NB4 (cell line): ENCODE data around the gene LIF.

Experiments used
- MYC ChIP-seq: IDR thresholded peaks from 2 replicates; pipeline ENCODE4 v1.6.1; 2011; ENCODE audit warnings: low read depth, low read length
- POLR2A ChIP-seq: IDR thresholded peaks from 2 replicates; pipeline ENCODE4 v1.6.1; 2011; ENCODE audit warnings: mild to moderate bottlenecking; ENCODE audit not compliant: insufficient read length; ENCODE audit errors: extremely low read depth
- TF ChIP-seq, protein P1 (sequence below): IDR thresholded peaks from one replicate; pipeline ENCODE4 v1.5.1; 2012; ENCODE audit warnings: low read depth, low read length

DNA sequence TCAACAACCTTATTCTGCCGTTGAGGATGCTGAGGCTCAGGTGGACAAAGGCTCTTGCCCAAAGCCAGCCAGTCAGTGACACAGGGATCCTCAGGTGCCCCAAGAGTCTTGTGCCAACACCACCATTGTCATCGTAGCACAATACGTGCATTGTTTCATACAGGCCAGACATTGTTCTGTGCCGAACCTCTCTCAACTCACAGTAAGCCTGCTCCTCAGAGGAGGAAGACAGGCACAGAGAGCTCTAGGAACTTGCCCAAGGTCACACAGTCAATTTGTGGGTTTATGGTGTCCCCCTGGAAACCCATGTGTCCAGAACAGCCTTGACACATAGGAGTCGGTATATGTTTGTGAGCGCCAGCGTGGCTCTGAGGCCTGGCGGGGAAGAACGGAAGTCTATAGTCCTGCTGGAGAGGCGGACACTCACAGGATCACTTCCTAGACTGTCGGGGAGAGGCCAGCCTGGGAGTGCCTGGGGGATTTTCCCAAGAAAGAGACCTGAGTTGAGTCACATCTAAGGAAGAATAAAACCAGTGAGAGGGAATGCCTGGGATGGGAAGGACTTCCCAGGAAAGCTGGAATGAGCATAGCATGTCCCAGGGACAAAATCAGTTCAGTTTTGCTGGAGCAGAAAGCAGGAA is 20.2 kb downstream of the LIF start:
- TF ChIP-seq, protein P1, sequence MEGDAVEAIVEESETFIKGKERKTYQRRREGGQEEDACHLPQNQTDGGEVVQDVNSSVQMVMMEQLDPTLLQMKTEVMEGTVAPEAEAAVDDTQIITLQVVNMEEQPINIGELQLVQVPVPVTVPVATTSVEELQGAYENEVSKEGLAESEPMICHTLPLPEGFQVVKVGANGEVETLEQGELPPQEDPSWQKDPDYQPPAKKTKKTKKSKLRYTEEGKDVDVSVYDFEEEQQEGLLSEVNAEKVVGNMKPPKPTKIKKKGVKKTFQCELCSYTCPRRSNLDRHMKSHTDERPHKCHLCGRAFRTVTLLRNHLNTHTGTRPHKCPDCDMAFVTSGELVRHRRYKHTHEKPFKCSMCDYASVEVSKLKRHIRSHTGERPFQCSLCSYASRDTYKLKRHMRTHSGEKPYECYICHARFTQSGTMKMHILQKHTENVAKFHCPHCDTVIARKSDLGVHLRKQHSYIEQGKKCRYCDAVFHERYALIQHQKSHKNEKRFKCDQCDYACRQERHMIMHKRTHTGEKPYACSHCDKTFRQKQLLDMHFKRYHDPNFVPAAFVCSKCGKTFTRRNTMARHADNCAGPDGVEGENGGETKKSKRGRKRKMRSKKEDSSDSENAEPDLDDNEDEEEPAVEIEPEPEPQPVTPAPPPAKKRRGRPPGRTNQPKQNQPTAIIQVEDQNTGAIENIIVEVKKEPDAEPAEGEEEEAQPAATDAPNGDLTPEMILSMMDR = no peak
- TF ChIP-seq MYC = no peak
- no peak for TF ChIP-seq POLR2A
